Measurements from ENCODE around the gene WNT1.
A peak's percentile ranks its signal among the peaks of the same experiment; 100 is the strongest.

The WNT1 gene

DNA sequence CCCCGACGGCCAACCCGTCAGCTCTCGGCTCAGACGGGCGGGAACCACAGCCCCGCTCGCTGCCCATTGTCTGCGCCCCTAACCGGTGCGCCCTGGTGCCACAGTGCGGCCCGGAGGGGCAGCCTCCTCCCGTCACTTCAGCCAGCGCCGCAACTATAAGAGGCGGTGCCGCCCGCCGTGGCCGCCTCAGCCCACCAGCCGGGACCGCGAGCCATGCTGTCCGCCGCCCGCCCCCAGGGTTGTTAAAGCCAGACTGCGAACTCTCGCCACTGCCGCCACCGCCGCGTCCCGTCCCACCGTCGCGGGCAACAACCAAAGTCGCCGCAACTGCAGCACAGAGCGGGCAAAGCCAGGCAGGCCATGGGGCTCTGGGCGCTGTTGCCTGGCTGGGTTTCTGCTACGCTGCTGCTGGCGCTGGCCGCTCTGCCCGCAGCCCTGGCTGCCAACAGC, at the start of gene WNT1:
WNT1 (plus strand) TSS at position 32 of the 450 bp plus-strand sequence; CDS start at position 361, 329 bp downstream.
- ATAC-seq = no peak

DNA sequence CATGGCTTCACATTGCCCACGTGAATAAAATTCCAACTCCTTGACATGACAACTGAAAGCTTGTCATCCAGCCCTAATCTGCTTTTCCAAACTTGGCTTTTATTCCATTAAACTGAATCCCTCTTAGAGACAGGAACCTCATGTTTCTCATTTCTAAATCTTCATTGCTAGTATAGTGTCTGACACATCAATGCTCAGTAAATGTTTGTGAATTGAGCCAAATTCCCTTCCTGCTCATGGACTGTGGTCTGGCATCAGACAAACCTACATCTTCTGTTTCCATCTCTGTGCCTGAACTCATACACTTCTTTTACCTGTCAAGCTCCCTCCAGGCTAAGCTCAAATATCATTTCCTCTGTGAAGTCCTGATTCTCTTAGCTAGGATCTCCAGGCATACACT, 48.6 kb upstream of the WNT1 start:
- no peak for ATAC-seq

DNA sequence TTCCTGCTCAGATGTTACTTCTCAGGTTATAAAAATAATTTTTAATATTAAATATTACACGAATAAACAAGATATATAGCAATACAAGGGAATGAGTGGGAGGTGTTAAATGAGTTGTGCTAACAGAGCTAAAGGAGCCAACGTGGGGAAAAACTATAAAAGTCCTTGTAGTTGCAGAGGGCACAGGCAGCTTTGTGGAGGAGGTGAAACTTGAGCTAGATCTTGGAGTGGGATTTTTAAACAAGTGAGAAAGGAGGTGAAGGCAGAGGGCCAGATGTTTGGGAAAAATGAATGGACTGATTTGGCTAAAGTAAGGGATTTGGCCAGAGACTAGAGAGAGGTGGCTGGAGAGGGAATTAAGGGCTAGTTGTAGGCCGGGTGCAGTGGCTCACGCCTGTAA, 47.6 kb upstream of the WNT1 start:
- ATAC-seq = no peak

DNA sequence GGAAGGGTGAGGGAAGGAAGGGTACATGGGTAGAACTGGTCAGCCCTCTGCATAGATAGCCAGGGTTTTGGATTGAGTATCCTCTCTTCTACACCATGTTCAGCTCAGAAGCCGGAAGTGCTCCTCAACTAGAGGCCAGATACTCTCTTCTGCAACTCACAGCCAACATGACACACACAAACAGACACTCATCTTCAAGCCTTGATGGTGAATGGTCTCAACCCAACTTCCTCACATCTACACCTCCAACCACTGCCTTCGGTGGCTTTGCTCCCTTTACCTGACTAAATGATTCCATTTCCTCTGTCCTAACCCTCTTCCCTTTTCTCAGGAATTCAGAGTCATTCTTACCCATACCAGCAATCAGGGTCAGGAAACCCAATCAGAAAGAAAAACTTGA, 45.2 kb upstream of the WNT1 start:
- no peak for ATAC-seq

DNA sequence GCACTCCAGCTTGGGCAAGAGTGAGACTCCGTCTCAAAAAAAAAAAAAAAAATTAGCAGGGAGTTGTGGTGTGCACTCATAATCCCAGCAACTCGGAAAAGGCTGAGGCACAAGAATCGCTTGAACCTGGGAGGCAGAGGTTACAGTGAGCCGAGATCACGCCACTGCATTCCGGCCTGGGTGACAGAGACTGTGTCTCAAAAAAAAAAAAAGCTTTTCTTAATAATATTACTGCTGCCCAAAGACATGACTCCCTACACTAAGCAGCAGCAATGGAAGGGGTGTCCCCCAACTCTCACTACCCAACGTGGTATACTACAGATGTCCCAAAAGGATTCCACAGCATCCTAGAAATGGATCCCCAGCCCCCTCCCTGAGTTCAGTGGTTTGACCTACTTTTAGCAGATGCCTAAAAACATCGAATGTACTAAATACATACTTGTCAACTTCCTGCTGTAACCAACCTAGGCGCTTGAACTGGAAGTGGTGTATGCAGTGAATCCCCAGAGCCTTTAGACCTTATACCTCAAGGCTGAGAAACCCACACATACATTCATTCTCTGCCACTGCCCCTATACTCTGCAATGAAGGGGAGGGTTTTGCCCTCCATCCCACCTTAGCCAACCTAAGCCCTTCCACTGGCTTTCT, 44.3 kb upstream of the WNT1 start:
- peak in 1 of 2 donors; percentile 30 for ATAC-seq

DNA sequence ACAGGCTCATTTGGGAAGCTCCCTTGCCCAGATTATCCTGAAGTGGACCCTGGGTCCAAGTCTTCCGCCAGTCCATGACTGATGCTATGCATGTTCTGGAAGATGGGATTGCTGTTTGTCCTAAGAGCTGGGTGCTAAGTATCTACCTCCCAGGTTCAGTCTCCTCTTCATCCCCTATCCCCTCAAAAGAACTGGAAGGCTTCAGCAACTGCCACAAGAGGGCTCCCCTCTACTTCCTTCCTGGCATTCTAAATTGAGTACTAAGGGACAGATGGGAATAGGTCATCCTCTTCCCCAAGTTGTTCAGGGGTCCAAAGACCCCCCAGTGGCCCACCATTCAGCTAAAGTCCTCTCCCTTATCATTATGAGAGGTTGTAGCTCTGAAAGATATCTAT, 43.8 kb upstream of the WNT1 start:
- no peak for ATAC-seq

DNA sequence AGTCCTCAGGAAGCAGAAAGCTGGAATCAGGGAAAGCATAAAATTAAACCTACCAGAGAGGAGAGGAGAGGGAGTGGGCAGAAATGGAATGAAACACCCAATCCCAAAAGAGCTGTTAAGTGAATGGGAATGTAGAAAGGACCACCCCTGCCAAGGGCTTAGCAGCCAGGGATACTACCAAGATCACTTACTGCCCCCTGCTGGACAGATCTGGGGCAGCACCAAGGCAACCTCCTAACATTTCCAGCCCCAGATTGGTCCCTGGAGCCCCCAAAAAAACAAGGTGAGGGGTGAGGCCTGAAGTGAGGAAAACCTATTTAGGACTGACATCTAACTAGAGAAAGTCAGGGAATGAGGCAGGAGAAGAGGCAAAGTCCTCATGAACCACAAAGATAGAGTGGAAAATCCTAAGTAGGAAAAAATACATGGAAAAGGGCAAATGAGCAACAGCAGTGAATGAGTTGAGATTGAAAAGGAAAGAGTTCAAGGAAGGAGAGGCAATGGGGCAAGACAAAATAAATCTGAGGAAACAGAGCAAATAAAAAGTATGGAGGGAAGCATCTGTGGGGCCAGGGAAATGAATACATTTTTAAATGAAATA, 41.6 kb upstream of the WNT1 start:
- ATAC-seq = peak; percentile 48 to 77

DNA sequence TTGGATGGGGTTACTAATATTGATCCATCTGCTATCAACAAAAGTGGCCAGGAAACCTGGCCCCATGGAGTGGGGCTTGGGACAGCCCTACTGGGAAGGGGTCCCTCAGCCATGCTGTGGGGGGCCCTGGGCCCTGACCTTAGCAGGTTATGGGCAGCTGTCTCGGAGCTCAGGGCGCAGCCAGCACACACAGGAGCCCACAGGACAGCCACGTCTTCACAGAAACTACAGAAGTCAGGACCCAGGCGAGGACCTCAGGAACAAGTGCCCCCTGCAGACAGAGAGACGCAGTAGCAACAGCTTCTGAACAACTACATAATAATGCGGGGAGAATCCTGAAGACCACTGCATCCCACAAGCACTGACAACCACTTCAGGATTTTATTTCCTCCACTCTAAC, 41.0 kb upstream of the WNT1 start:
- ATAC-seq = no peak

DNA sequence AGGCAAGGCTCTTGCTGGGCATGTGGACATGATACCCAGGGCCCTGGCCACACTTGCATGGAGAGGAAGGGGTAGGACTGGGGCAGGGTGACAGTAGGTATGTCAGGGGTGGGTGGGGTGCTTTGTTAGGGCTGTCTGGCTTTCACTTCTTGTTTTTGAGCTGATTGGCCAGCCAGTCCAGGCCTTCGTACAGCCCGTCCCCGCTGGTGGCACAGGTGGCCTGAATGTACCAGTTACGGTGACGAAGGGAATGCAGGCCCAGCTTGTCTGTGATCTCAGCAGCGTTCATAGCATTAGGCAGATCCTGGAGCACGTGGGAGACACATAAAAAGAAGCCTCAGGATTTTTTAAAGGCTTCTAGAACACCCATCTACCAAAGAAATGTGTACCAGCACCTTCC, 39.3 kb upstream of the WNT1 start:
- ATAC-seq = no peak

DNA sequence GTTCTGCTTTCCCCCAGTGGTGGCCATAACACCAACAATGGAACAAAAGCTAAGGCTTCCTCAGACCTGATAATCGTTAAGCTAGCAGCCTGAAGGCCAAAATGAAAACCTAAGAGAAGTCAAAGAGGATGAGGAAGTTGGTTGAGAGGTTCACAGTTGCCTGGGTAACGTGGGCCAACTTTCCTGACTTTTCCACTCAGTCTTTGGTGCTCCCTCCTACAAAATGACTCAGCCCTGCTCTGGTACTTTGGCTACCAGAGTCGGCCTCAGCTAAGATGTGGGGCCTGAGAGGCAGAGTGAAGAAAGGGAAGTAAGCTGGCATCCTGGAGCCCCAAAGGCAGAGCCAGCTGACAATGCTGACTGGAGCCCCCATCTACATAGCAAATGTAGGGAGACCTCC, 37.9 kb upstream of the WNT1 start:
- no peak for ATAC-seq

DNA sequence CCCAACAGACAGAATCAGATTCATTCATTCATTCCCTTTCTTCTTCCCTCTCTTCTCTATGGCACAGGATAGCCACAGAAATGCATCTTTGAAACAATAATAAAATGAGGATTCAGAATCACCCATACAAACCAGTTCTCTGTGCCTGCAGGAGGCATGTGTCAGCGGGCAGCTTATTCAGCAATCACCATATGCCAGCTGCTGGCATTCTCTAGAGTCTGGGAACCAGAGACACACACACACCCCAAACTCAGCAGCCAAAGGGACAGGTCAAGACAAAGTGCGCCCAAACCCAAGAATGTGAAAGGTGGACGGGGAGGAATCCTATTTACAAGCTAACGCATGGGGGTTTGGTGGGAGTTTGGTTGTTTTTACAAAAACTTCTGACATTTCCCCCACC, 34.9 kb upstream of the WNT1 start:
- ATAC-seq = no peak

DNA sequence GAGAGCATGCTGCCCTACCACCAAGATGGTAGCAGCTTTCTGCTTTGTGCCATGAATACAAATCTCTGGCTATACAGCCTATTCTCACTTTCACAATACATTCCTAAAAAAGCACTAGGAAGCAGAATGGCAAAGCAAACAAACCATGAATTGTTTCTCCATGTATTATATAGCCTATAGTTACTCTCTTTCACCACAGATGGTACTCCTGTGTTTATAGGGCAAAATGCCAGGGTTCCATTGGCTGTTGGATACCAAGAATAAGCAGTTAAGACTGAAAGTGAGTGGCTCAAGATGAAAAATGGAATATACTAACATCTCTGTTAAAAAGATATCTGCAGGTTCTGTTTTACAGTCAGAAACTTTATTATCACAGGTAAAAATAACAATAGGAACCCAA, 31.9 kb upstream of the WNT1 start:
- ATAC-seq = no peak

DNA sequence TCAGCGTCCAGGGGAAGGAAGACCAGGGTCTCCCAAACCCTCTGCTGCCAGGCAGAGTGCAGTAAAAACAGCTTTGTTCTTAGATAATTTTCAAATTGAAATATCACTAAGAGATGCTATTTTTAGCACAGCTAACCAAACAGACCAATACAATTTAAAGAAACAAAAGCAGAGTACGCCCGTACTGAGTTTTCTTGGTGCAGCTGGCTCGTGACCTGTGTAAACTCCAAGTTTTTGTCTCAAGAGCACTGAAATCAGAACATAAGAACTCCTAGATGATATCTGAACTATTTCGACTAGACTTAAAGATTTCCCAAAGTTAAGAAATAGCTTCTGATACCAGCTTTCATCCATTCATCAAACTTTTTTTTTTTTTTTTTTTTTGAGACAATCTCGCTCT, 31.2 kb upstream of the WNT1 start:
- ATAC-seq = no peak

DNA sequence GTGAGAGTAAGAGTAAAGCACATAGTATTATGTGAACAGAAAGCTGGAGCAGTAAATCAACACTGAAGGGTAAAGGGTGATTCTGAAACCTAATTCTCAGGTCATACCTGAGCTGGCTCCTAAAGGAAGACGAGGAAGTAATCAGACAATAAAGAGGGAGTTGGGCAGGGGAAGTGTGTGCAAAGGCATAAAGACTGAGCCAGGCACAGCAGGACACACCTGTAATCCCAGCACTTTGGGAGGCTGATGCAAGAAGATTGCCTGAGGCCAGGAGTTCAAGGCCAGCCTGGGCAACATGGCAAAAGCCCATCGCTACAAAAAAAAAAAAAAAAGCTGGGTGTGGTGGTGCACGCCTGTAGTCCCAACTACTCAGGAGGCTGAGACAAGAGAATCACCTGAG, 30.4 kb upstream of the WNT1 start:
- ATAC-seq = no peak

DNA sequence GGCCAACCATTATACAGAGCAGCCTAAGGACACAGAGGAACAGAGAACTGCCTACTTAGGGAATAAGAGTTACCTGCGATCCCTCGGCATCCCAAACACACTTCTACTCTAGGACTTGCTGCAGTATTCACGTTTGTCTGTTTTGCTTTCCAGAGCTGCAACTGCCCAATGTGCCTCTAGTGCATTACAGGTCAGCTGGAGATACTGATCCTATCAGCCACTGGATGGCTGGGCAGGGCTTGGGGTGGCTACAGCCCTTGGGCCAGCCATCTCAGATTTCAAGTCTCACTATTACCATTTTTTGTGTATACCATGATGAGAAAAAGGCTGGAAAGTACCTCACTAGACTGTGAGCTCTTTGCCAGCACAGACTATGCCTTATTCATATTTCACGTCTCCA, 25.4 kb upstream of the WNT1 start:
- no peak for ATAC-seq

DNA sequence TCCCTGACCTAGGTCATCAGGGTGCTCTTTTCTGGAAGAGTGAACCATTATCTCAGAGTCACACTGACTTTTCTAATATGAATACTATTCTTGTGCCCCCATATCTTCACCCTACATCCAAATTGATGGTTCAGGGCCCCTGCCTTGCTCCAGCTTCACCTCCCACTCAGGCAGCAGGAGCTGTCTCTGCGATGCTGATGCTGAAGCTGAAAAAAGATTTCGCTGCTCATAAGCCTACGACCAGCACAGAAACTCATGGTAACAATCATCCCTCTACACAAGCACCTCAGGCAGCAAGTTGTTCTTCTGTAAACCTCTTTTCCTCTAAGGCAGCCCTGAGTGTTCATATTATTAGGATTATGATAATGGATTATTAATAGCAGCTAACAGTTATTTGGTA, 24.1 kb upstream of the WNT1 start:
- ATAC-seq = no peak

DNA sequence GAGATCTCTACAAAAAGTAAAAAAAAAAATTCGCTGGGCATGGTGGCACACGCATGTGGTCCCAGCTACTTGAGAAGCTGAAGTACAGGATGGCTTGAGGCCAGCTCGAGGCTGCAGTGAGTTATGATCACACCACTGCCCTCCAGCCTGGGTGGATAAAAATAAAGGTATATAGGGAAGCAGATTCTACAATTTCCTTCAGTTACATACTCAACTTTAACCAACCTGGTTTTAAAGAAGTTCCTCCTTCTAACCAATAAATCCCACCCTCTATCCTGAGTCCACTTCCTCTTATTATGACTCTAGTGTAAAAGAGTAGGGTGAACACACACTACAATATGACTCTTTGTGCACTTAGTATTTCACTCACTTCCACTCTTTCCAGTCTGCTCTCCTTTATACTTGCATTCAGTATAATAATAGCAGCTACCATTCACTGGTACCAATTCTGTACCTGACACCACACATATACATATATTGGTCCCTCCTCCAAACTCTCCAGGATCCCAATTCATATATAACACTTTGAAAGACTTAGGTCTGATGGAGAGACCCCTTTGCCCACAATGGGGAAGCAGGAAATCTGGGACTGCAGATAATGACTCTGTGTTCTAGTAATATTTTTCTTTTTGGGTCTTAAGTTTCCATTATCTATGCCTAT, 23.2 kb upstream of the WNT1 start:
- ATAC-seq = no peak

DNA sequence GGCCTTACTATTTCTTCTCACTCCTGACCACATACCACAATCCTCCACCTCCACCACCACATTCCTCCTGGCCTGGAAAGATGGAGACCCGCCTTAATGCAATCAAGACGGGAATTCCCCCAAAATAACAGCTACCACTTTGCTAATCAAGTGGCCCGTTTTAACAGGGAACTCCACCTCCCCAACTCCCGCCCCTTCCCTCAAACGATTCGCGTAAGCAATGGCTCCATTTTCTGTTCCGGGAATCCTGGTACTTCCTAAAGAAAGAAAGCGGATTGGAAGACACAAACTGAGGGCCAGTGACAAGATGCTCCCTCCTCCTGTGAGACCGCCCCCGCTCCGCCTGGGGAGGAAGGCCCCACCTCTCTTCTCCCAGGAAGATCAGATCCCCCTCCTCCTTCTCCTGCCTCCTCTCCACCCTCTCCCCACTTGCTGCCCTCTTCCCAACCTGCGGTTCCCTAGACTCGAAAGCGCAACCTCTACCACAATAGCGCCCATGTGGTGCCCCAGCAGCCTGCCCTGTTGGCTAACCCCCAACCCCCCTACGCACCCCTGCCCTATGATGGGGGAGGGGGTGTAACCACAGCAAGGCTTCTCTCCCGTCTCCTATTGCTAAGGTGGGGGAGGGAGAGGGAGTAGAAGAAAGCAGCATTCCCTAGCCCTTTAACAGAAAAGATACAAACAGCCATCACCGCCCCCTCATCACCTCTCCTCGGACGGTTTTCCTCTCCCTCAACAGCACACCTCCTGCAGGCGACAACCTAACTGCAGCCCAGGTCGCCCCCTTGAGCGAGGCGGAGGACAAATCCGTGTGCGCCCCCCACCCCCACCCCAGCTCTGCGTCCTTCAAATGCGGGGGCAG, 21.6 kb upstream of the WNT1 start:
- peak; percentile 2 for ATAC-seq

DNA sequence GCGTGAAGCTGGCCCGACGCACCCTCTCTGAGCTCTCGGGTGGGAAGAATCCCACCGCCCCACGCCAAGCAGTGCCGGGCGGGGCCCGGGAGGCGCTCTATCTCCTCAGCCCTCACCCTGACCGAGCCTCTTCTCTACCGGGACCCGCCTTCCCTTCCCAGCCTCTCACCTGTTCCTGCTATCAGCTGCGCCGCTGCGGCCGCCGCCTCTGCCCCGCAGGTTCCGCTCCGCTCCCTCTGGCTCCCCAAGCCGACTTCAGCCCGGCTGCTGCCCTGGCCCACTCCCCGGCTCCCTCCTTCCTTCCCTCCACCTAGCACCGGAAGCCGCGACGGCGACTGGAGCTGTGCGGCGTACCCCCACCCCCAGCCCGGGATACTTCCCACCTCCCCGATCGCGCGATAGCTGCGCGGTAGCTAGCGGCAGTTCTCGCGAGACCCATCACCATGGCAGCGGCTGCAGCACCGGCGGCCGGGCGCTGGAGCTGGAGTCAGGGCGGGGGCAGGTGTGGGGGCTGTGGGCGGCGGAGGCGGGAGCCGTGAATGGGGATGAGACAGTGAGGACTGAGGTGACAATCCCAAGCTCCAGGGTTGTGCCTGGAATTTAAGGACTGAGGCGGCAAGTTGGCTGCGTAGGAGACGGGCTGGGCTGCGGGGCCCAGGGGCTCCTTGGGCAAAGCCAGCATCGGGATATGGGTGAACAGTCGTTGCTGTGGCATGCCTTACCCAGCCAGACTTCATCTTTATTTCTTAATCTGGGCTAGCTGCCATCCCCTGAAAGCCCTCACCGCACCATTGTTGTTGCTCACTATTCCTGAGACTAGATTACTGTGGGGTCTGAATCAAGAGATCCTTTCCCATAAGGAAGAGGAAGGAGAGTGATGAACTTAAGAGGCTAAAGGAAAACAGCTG, 20.7 kb upstream of the WNT1 start, which contains the start of gene ARF3:
ARF3 (minus strand) TSS at position 347 of the 908 bp plus-strand sequence. CDS start 16,392 bp downstream, outside the sequence.
- ATAC-seq = peak; percentile 98

DNA sequence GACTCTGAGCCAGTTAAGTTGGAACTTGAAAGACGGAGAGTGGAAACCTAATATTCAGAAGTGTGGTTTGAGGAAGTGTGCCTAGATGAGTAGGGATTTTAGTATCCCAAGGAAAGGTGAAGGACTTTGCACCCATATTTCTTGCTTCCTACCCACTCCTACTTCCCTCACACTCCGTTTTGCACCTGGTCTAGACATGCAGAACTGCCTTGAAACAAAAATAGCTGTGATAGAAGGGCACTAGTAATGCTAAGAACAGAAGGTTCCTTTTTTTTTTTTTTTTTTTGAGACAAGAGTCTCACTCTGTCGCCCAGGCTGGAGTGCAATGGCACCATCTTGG, 20.1 kb upstream of the WNT1 start:
- ATAC-seq = no peak

DNA sequence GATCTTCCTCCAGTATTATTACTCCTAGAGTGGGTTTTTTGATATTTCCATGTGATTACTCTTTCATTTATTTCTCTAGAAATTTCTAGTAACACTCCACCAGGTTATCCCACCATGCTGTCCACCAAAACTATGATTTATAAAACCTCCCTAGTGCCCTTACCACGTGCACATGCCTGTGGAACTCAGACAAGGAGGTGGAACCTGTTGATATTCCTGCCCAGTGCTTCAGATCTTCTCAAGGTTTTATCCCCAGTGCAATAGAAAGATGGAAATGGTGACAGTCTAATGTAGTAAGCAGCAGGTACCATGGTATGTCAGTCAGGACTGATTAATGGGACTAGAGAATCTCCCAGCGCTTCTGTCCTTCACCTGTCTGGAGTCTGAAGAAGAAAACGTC, 17.3 kb upstream of the WNT1 start:
- no peak for ATAC-seq

DNA sequence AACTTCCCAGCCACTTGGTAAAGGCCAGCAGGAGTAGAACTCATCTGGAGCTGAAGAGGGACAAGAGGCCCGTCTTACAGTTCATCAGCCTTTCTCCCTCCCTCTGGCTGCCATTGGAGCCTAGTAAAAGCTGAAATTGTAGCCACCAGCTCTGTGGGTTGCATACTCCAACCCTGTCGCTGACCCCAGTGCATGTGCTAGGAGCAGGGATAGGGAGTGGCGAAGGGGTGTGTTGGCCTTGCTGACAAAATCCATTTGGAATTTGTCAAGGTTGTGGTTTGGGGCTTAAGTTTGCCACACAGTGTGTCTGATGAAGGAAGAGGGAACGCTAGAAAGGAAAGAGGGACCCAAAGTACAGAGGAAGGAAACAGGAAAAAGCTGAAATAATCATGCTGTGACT, 16.8 kb upstream of the WNT1 start:
- no peak for ATAC-seq
